H1 (cell line): ENCODE measurements around the gene MYO5A. TPM values are rescaled to one million over a fixed set of nuclear protein-coding genes. Genes with fewer than 3 reads are reported as not detected.

Experiments
- CHD1 ChIP-seq: IDR thresholded peaks from 2 replicates; pipeline ENCODE4 v1.6.1; 2012; ENCODE audit warnings: low read depth, low read length, improper control_type of control experiment
- CHD7 ChIP-seq: fragments of 300-600 bp; sonication (generic); IDR thresholded peaks from 2 replicates; pipeline ENCODE4 v1.7.1; 2012; ENCODE audit warnings: low read length, moderate library complexity, mild to moderate bottlenecking, inconsistent platforms; ENCODE audit not compliant: insufficient replicate concordance
- JUND ChIP-seq: IDR thresholded peaks from 2 replicates; pipeline ENCODE4 v1.6.1; 2011; ENCODE audit warnings: mild to moderate bottlenecking, improper control_type of control experiment, low read length
- KDM1A ChIP-seq: fragments of 200-600, 300-600 bp; sonication (generic); IDR thresholded peaks from 2 replicates; pipeline ENCODE4 v1.7.1; 2016; ENCODE audit warnings: mild to moderate bottlenecking, low read length, borderline replicate concordance
- SP2 ChIP-seq: IDR thresholded peaks from 2 replicates; pipeline ENCODE4 v1.6.1; 2012; ENCODE audit warnings: mild to moderate bottlenecking, low read length, inconsistent platforms
- SRF ChIP-seq: IDR thresholded peaks from 2 replicates; pipeline ENCODE4 v1.6.1; 2011; ENCODE audit warnings: mild to moderate bottlenecking, low read depth, low read length, moderate library complexity
- SUZ12 ChIP-seq: fragments of 200-600 bp; sonication (generic); IDR thresholded peaks from 2 replicates; pipeline ENCODE4 v1.6.1; 2012; ENCODE audit warnings: mild to moderate bottlenecking, inconsistent platforms, low read length, moderate library complexity, mixed read lengths
- TCF12 ChIP-seq: IDR thresholded peaks from 2 replicates; pipeline ENCODE4 v1.6.1; 2011; ENCODE audit warnings: low read depth, mild to moderate bottlenecking, low read length
- TEAD4 ChIP-seq: IDR thresholded peaks from 2 replicates; pipeline ENCODE4 v1.6.1; 2012; ENCODE audit warnings: low read depth, low read length, inconsistent platforms, mixed read lengths
- polyA plus RNA-seq, 7 experiments: library from polyadenylated mRNA; depleted of rRNA in 3 of 7; stranded (reverse) in 5 of 7; unstranded in 2 of 7; fragments of >200 nt in 5 of 7; fragments of 200-250 nt in 2 of 7; gene quantifications; 1 replicate in 5 of 7; 2 replicates in 1 of 7; 4 replicates in 1 of 7; pipeline versions ENCODE4 v1.2.1 to v1.2.3, GENCODE V29; 2011 to 2013; ENCODE audit warnings: missing spikeins in 2 of 7, mixed read lengths in 2 of 7
- total RNA-seq: library from RNA; stranded (reverse); fragmentation: NEBNext Ultra II Directional; extraction: Animal tissue kit (Norgen Biotek cat#: 25700); gene quantifications from 2 replicates; pipeline ENCODE4 v1.2.1, GENCODE V29; 2021
- TF ChIP-seq, protein P1 (sequence below): IDR thresholded peaks from 2 replicates; pipeline ENCODE4 v1.6.1; 2012; ENCODE audit warnings: inconsistent platforms
- TF ChIP-seq, protein P2 (sequence below): IDR thresholded peaks from 2 replicates; pipeline ENCODE4 v1.6.1; 2011; ENCODE audit warnings: low read depth, mild to moderate bottlenecking, low read length; ENCODE audit not compliant: insufficient read depth

MYO5A gene
- total and polyA plus RNA-seq, 2 of the 8 experiments (the other 6 are each of a cell fraction or from before 2014, with no cell fraction given), result 11.4 to 24.7 TPM

DNA sequence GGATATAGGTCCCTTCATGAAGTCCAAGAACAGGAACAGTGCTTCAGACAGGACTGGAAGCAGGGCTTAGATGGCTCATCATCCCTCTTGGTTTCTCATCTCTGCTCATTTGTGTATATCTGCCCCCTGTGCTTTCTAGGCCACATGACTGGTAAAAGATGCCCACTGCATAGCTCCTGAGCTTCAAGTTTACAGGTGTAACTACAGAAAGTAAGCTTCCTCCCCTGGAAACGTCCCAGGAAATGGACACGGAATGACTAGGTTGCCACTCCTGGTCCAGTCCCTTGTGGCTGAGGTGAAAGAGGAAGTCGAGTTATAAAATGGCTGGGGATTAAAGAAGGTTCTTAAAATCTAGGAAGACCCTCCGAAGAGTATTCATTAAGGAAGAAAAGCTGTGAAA, 32.5 kb downstream of the MYO5A start (continued):
- TF ChIP-seq CHD7 (no peak), SRF (no peak), TEAD4 (no peak), TCF12 (no peak), SUZ12 (no peak), SP2 (no peak), KDM1A (no peak), JUND (no peak), CHD1 (no peak)
- TF ChIP-seq, protein P1, sequence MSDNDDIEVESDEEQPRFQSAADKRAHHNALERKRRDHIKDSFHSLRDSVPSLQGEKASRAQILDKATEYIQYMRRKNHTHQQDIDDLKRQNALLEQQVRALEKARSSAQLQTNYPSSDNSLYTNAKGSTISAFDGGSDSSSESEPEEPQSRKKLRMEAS, result no peak
- TF ChIP-seq, protein P2, sequence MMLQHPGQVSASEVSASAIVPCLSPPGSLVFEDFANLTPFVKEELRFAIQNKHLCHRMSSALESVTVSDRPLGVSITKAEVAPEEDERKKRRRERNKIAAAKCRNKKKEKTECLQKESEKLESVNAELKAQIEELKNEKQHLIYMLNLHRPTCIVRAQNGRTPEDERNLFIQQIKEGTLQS, result no peak
- TF ChIP-seq, all 59 proteins: peak for 0
